Measurements from ENCODE around the gene MMP12. TPM values are rescaled to one million over a fixed set of nuclear protein-coding genes. Genes with fewer than 3 reads are reported as not detected.

The MMP12 gene
- total RNA-seq = not detected

GRCh38 chr11:102874852-102875251 lies at the start of gene MMP12:
Gene MMP12, minus strand, starts transcription at chr11:102874982. Its CDS starts 45 bp downstream, at chr11:102874937.
- H3K27ac ChIP-seq = no peak within 1 kb of the TSS
- no peaks in the 10 kb centered on the region for H3K27me3 ChIP-seq
- TF ChIP-seq EP300 (IDR thresholded peaks at IDR 0.05) (no peak), POLR2A (IDR thresholded peaks at IDR 0.05) (no peak), CTCF (IDR thresholded peaks at IDR 0.05) (no peak)
- no peaks in the 10 kb centered on the region for H3K9me3 ChIP-seq
- no peak within 1 kb of the TSS for H3K4me3 ChIP-seq
- H3K36me3 ChIP-seq = no peaks in the 10 kb centered on the region
- no peak for DNase-seq (ENCODE audit: low spot score in 2 of 2)
- whole genome bisulfite sequencing, 2 donors = 55 to 62% methylated on average over 4 of the region's 4 CpGs
- H3K4me1 ChIP-seq = no peaks in the 10 kb centered on the region

- Histone ChIP-seq H3K4me1 (no peaks in the 10 kb centered on the region), H3K27ac (no peak overlapping the region), H3K36me3 (no peaks in the 10 kb centered on the region), H3K4me3 (no peak overlapping the region), H3K27me3 (no peaks in the 10 kb centered on the region), H3K9me3 (no peaks in the 10 kb centered on the region)
- WGBS, 2 donors = 29 to 30% methylated on average over 3 of the region's 3 CpGs
- no peak for TF ChIP-seq CTCF (IDR thresholded peaks at IDR 0.05)
- TF ChIP-seq EP300 (IDR thresholded peaks at IDR 0.05) = no peak
- TF ChIP-seq POLR2A (IDR thresholded peaks at IDR 0.05) = no peak
- no peak for DNase-seq (ENCODE audit: low spot score in 2 of 2)
Measured at GRCh38 chr11:102921587-102922220, 46.9 kb upstream of the MMP12 start.

- no peak overlapping the region for H3K27ac ChIP-seq
- WGBS, 2 donors = 81 to 82% methylated on average over 13 of the region's 13 CpGs
- H3K4me3 ChIP-seq = no peak overlapping the region
- H3K4me1 ChIP-seq = no peaks in the 10 kb centered on the region
- DNase-seq (ENCODE audit: low spot score in 2 of 2) = no peak
- TF ChIP-seq POLR2A (IDR thresholded peaks at IDR 0.05) = no peak
- no peaks in the 10 kb centered on the region for H3K36me3 ChIP-seq
- H3K9me3 ChIP-seq = no peaks in the 10 kb centered on the region
- H3K27me3 ChIP-seq = no peaks in the 10 kb centered on the region
Measured at GRCh38 chr11:102920118-102920684, 45.4 kb upstream of the MMP12 start.

GRCh38 chr11:102915044-102915375 lies 40.2 kb upstream of the MMP12 start:
- TF ChIP-seq CTCF (IDR thresholded peaks at IDR 0.05) (no peak), POLR2A (IDR thresholded peaks at IDR 0.05) (no peak), EP300 (IDR thresholded peaks at IDR 0.05) (no peak)
- Histone ChIP-seq H3K4me3 (no peak overlapping the region), H3K27me3 (no peaks in the 10 kb centered on the region), H3K36me3 (no peaks in the 10 kb centered on the region), H3K27ac (no peak overlapping the region), H3K4me1 (no peaks in the 10 kb centered on the region), H3K9me3 (no peaks in the 10 kb centered on the region)
- no peak for DNase-seq (ENCODE audit: low spot score in 2 of 2)

GRCh38 chr11:102914238-102915043 lies 39.7 kb upstream of the MMP12 start:
- no peak overlapping the region for H3K4me3 ChIP-seq
- TF ChIP-seq EP300 (IDR thresholded peaks at IDR 0.05) = no peak
- peak; percentile 29 to 52 (median 38) for TF ChIP-seq CTCF (IDR thresholded peaks at IDR 0.05)
- no peaks in the 10 kb centered on the region for H3K36me3 ChIP-seq
- no peaks in the 10 kb centered on the region for H3K27me3 ChIP-seq
- peak in 1 of 2 donors; percentile 27 for DNase-seq (ENCODE audit: low spot score in 2 of 2)
- H3K27ac ChIP-seq = no peak overlapping the region
- WGBS, 2 donors = 39 to 42% methylated on average over 3 of the region's 3 CpGs
- H3K4me1 ChIP-seq = no peaks in the 10 kb centered on the region
- no peaks in the 10 kb centered on the region for H3K9me3 ChIP-seq

All from tibial nerve (tissue), 4 donors.